GM10266 (cell line): ENCODE measurements around the gene EXOC3L2.
"Not testable (repeated sequence)": the region's sequence is repeated elsewhere in the genome, so short reads cannot be mapped to it uniquely, and the experiment has no call there.

Experiments used
- DNase-seq: peaks from one replicate; pipeline ENCODE4 v3.0.0; 2012; ENCODE audit errors: extremely low spot score
- CTCF ChIP-seq: IDR thresholded peaks from 2 replicates; pipeline ENCODE4 v1.5.1; 2012; ENCODE audit warnings: mild to moderate bottlenecking, low read depth; ENCODE audit not compliant: control insufficient read depth, insufficient read depth; ENCODE audit errors: missing control alignments

The EXOC3L2 gene

GRCh38 chr19:45235485-45235884 is 9.7 kb downstream of the EXOC3L2 start:
- no peak for TF ChIP-seq CTCF
- DNase-seq: no peak

- TF ChIP-seq CTCF: no peak
- DNase-seq: no peak
Measured at GRCh38 chr19:45234089-45234869, 10.9 kb downstream of the EXOC3L2 start.

GRCh38 chr19:45231891-45232290 is 13.3 kb downstream of the EXOC3L2 start:
- no peak for TF ChIP-seq CTCF
- no peak for DNase-seq

GRCh38 chr19:45229056-45229455 is 16.2 kb downstream of the EXOC3L2 start:
- not testable (repeated sequence) for DNase-seq

- no peak for TF ChIP-seq CTCF
- no peak for DNase-seq
Measured at GRCh38 chr19:45224645-45225044, 20.6 kb downstream of the EXOC3L2 start.

GRCh38 chr19:45223879-45224278 is 21.3 kb downstream of the EXOC3L2 start:
- no peak for TF ChIP-seq CTCF

GRCh38 chr19:45222724-45223123 is 22.5 kb downstream of the EXOC3L2 start:
- no peak for DNase-seq
- no peak for TF ChIP-seq CTCF

More at GRCh38 chr19:45223879-45224278, 21.3 kb downstream of the EXOC3L2 start:
- DNase-seq: no peak
